ENCODE data around the gene AGFG1.

- no peak for TF ChIP-seq CTCF (conservative IDR thresholded peaks at IDR 0.05; ENCODE audit: low read depth, low read length)
- TF ChIP-seq EZH2 (IDR thresholded peaks at IDR 0.05; ENCODE audit: borderline replicate concordance, low read depth, low read length, poor library complexity, severe bottlenecking) = no peak
These were observed 94.1 kb downstream of the AGFG1 start for GRCh38 chr2:227566012-227566411.

All from A673 (cell line).